Kasumi-1 (cell line): ENCODE results near the gene CFAP44.
"Not testable (repeated sequence)": the region's sequence is repeated elsewhere in the genome, so short reads cannot be mapped to it uniquely, and the experiment has no call there.

Source experiments
- DNase-seq, 2 experiments: peaks; one replicate each; lab custom pipeline; 2025; lab: John Stamatoyannopoulos, UW

CFAP44 gene

GRCh38 chr3:113441051-113441770 is at the start of gene CFAP44:
TSS of gene CFAP44 (minus strand) at chr3:113441493. CDS start at chr3:113433664, 7,829 bp downstream.
- DNase-seq, result no peak

- no peak for DNase-seq
Observed at GRCh38 chr3:113485161-113485609, 43.9 kb upstream of the CFAP44 start.

DNA sequence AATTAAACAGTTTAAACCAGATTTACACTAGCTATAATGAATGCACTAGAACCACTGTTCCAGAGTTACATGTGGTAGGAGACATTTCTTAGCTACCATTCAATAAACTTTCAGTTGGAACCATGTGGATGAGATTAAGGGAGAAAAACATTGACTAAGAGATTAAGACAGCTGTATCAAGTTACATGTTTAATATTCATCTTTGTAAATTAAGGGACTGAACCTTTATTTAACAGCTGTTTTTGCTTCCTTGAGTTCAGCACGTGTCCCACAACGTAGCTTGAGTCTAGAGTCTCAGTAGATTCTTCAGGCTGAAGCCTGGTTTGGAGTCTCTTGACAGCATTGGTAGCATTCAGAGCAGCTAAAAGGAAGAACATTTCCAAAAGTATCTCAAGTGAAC is 27.2 kb upstream of the CFAP44 start:
- no peak for DNase-seq

DNA sequence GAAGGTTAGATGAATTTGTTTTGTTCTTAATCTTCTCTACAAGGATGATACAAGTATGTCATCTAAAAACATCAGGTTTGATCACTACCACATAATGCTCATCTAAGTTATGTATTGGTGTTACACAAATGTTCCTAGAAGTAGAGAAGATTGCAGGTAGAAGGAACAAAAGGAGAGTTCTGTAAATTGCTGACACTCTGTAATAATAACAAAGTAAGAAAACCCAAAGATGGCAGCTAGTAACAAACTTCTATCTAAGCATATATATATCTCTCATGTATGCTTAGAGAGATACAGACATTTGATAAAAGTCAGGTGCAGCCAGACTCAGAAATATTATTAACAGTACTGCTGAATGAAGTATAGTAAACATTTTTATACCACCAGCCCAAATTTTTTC is 20.2 kb upstream of the CFAP44 start:
- no peak for DNase-seq

- not testable (repeated sequence) for DNase-seq
Observed at GRCh38 chr3:113458554-113458953, 17.3 kb upstream of the CFAP44 start.

DNA sequence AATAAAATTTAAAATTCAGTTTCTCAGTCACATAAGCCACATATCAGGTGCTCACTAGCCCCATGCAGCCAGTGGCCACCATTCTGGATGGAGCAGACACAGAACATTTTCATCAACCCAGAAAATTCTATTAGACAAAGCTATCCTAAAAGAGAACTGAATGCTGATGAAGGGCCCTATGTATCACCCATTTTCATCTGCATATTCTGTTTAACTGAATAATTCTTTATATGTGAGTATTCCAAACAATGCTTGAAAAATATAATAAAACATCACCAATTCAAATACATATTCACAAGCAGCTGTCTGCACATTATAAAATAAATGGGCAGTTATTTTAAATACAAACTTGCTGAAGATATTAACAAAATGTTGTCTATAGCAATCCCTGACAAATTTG is 14.2 kb upstream of the CFAP44 start:
- no peak for DNase-seq

GRCh38 chr3:113454630-113455029 is 13.3 kb upstream of the CFAP44 start:
- no peak for DNase-seq

DNA sequence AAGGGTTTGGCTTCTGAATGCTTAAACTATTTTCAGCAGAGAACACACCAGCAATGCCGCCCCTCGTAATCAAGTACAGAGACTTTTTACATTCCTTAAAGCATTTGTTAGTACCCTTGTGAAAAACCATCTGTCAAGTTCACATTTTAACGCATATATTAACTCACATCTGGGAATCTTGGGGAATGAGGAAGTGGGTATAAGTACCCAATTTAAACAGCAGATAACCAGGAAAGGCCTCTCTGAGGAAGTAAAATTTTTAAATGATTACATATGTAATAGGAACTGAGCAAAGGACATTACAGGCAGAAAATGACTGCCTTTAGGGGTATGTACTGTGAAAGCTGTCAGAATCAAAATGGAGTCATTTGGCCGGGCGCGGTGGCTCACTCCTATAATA is 12.8 kb upstream of the CFAP44 start:
- DNase-seq, result peak; percentile 20 to 23

GRCh38 chr3:113450911-113451310 is 9.6 kb upstream of the CFAP44 start:
- peak in 1 of 2 experiments; percentile 3 for DNase-seq

GRCh38 chr3:113439606-113440005 is 1.7 kb downstream of the CFAP44 start:
- no peak for DNase-seq

GRCh38 chr3:113438224-113438623 is 3.1 kb downstream of the CFAP44 start:
- no peak for DNase-seq

DNA sequence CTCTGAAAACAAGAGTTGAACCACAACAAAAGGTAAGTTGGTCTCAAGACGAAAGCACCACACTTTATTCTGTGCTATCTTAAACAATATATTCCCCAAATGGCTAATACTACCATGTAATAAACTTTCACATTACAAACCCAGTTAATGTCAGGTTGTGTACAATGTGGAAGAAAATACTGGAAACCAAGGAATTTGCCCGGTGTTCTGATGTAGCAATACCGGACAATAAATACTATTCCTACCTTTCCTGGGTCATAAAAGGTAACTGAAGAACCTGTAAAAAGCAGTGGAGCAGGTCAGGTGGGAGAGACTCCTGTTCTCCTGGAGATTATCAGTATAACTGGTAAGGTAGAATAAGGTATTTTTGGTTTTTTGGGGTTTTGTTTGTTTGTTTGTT is 3.9 kb downstream of the CFAP44 start:
- DNase-seq, result no peak

GRCh38 chr3:113436809-113437208 is 4.5 kb downstream of the CFAP44 start:
- no peak for DNase-seq

GRCh38 chr3:113431811-113432210 is 9.5 kb downstream of the CFAP44 start:
- DNase-seq, result no peak

GRCh38 chr3:113428581-113428980 is 12.7 kb downstream of the CFAP44 start:
- no peak for DNase-seq

DNA sequence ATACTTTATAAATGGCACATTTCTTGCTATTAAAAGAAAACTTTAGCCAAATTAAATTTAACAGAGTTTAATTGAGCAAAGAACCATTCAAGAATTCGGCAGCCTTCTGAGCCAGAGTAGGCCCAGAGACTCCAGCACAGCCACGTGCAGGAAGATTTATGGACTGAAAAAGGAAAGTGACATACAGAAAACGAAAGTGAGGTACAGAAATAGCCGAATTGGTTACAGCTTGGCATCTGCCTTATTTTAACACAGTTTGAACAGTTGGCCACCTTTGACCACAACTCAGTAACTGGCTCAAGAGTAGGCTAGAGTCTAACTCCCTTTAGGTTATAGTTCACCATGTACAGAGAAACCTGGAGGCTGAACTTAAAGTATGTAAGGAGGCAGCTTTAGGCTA is 17.6 kb downstream of the CFAP44 start:
- no peak for DNase-seq

DNA sequence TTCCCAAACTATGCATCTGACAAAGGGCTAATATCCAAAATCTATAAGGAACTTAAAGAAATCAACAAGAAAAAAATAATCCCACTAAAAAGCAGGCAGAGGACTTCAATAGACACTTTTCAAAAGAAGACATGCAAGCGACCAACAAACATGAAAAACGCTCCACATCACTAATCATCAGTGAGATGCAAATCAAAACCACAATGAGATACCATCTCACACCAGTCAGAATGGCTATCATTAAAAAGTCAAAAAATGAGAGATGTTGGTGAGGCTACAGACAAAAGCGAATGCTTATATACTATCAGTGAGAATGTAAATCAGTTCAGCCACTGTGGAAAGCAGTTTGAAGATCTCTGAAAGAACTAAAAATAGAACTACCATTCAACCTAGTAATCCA is 20.2 kb downstream of the CFAP44 start:
- no peak for DNase-seq

DNA sequence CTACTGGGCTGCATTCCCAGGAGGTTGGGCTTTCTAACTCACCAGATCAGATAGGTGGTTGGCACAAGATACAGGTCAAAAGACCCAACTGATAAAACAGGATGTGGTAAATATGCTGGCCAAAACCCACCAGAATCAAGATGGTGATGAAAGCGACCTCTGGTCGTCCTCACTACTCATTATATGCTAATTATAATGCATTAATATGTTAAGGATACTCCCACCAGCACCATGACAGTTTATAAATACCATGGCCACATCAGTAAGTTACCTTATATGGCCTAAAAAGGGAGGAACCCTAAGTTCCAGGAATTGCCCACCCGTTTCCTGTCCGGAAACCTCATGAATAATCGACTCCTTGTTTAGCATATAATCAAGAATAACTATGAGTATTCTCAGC is 31.6 kb downstream of the CFAP44 start:
- DNase-seq, result no peak

GRCh38 chr3:113405180-113405579 is 36.1 kb downstream of the CFAP44 start:
- DNase-seq, result peak; percentile 35 to 43

- DNase-seq, result no peak
Observed at GRCh38 chr3:113404637-113405036, 36.7 kb downstream of the CFAP44 start.
